NCI-H187 treated with DMSO at 0.1 percent for 48 hours (cell line): ENCODE measurements around the gene ABCG8.

ENCODE experiments used
- DNase-seq: peaks from one replicate; lab custom pipeline; 2025; lab: John Stamatoyannopoulos, UW

The ABCG8 gene

DNA sequence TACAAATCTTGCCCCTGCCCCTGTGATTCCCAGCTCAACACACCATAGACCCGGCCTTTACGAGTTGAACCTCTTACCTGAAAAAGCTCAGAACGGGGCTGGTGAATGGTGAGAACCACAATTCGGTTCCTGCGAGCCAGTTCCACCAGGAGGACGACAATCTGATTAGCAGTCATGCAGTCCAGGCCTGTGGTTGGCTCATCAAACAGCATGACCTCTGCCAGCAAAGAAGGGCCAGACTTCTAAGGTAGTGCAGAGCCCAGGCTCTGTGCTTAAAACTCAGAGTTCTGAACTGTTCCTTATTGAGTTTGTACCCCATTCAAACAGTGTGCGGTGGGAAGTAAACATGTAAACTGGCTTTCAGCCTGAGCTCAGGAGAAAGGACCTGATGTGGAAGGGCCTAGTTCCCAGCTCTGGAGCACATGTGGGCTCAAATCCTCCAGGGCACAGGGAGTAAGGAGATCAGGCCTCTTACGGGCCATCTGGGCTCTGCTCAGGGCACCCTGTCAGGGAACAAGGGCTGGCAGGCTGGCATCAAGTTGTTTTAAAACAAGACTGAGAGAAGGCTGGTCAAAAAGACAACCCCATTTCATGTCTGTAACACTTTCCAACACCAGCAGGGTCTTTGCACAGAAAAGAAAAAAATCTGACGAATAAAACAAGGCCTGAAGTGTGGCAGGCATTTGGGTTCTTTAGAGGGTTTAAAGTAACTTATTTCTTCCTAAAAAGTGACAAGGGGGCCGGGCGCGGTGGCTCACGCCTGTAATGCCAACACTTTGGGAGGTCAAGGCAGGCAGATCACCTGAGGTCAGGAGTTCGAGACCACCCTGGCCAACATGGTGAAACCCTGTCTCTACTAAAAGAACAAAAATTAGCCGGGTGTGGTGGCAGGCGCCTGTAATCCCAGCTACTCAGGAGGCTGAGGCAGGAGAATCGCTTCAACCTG is 12.2 kb upstream of the ABCG8 start:
- no peak for DNase-seq

DNA sequence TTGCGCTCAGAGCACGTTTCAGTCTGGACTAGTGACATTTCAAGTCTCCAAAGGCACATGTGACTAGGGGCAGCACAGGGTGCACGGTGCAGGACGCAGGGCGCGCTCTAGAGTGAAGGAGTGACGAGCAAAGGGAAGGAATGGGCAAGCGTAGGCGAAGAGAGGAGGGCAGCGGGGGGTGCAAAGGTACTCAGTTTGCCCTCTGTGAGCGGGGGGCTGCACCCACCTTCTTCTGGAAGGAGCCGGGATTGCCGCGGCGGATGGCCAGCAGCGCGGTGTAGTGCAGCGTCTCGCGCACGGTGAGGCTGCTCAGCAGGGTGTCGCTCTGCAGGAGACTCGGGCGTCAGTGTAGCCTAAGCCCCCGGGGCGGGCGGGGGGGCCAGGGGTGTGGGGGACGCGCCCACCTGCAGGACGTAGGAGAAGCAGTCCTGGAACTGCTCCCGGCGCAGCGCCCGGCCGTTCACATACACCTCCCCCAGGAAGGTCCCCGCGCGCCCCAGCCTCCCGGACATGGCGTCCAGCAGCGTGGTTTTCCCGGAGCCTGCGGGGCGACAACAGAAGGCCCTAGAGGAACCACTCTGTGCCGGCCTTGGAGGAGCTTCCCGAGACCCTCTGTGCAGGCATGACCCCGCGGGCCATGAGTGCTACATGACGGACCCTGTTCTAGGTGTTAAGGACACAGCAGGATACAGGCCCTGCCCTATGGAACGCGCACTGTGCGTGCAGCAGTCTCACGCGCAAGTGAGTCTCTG is 7.1 kb upstream of the ABCG8 start:
- DNase-seq, result no peak

DNA sequence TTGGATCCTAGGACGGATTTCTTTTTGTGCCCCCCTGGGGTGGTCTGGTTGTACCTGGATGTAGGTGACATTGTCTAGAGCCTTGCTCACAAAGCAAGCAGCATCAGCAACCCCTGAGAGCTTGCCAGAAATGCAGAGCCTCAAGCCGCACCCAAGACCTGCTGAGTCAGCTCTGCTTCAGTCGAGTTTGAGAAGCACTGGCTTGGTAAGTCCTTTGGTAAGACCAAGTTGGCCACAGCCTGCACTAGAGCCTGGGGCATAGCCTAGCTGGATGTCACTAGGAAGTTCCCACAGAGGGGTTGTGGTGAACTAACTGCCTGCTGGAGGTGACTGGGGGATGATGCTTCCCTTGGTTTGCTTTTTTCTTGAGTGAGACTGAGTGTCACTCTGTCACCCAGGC is 6.3 kb upstream of the ABCG8 start:
- DNase-seq, result no peak

DNA sequence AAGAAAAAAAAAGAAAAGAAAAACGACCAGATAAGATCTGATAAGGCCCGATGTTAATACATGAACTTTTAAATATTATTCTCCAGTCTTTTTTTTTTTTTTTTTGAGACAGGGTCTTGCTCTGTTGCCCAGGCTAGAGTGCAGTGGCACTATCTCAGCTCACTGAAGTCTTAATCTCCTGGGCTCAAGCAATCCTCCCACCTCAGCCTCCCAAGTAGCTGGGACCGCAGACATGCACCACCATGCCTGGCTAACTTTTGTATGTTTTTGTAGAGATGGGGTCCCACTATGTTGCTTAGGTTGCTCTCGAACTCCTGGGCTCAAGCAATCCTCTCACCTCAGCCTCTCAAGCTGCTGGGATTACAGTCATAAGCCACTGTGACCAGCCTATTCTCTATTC is 1.7 kb upstream of the ABCG8 start:
- DNase-seq, result no peak

DNA sequence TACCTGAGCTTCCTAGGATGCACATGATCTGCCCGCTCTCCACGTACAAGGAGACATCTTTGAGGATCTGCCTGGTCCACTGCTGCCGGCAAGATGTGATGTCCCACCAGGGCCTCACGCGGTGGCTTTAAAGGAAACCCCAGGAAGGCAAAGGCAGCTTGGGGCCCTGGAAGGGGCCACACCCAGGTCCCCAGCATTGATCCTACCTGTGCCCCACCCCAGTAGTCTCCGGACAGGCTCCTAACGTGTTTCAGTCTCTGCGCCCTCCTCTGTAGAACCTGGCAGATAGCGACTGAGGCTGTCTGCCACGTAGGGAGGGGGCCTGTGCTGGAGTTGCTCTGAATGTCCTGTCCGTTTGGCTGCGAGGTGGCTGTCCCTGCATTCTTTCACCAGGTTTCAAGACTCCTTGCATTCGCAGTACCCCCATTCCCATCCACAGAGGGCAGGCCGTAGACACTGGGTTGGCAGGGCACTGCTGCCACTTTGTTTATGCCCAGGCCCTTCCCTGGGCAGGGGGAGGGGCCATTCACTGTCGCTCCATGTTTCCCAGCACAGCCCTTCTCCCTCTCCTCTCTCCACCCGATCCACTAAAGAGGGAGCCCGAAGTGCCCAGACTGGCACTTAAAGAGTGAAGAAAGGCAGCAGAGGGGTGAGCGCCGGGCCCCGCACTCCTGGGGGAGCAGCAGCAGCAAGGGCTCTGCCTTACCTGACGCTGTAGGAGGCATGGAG is 776 bp upstream of the ABCG8 start:
- DNase-seq, result no peak

DNA sequence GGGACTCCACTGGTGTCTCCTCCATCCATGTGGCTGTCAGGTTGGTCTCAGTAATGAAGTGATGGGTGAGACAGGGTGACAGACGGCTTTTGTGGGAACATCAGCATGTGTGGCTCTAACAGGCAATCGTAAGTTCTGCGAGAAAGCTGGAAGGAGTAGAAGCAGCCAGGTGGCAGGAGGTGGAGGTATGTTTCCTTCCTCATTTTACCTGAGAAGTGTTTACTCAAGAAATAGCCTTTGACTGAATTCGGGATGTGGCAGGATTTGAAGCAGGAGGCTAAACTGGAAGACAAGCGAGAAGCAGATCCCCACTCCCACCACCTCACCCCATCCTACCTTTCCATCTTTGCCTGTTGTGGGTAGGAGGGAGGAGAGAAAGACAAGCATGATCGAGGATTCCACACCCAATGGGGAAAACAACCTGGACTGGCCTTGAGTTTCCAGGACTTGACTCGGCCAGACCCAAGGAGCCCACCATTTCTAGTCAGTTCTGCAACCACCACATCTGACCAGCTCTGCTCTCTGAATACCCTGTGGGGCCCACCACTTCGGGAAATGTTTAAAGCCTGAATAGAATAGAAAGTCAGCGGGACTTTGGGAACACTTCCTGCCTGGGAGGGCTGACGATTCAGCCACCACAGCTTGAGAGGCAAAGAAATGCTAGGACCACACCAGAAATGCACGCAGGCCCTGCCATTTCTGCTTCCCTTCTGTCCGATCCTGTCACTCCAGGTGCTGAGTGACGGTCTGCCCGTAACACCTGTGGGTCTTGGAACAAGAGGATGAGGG is 1.2 kb downstream of the ABCG8 start:
- no peak for DNase-seq

DNA sequence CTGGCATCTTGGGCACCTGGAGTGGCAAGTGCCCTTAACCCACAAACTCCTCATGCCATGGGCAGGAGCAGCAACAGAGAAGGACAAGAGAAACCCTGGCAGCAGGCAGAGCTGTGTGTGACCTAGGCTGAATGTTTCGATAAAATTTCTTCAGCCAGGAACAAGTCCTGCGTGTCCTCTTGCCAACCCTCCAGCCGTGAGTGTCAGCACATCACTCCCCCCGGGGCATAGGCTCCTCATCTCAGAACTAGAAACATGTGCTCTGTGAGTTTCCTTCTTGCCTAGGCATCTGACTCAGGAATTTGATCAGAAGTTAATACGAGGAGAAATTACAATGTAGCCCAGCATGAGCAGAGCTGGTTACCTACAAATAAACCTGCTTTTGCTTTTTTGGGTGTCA is 2.2 kb downstream of the ABCG8 start:
- DNase-seq, result no peak

DNA sequence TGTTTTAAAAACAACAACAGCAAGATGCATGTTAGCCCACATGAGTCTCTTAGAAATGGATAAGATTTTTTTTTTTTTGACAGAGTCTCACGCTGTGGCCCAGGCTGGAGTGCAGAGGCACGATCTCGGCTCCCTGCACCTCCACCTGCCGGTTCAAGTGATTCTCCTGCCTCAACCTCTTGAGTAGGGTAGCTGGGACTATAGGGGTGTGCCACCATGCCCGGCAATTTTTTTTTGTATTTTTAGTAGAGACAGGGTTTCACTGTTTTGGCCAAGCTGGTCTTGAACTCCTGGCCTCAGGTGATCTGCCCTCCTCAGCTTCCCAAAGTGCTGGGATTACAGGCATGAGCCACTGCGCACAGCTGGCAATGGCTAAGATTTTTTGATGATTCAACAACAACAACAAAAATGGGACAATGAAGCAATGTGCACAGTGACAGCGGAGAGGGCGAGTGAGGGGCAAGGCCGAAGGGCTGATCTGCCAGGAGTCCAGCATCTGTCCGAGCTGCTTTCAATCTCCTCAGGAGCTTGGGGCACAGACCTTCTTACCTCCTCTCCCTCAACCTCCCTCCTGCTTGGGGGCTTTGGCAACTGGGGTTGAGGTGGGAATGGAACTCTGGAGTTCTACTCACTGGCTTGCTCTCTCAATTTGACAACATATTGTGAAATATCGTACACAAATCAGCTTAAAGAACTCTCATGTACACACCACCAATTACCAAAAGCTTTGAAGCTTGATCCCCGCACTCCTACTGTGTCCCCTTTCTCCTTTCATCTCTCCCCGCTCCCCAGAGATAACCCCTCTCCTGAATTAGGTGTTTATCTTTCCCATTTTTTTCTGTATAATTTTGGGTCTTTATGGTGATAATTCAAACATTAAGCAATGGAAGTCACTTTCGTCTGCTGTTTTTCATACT is 3.4 kb downstream of the ABCG8 start:
- no peak for DNase-seq

DNA sequence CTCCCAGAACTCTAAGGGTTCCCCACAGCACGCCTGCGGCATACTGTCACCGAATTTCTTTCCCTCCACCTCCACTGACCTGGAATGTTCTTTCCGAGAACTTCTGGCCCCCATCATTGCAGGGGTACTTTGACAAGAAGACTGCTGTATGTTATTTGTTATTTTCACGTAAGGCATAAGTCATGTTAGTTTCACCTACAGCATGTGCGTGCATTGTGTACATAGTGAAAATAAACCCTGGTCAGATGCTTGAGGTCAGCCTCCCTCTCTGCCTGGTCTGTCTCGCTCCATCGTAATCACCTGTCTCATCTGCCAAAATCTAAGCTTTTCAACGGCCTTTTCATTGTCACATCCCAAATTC is 4.1 kb downstream of the ABCG8 start:
- DNase-seq, result no peak

DNA sequence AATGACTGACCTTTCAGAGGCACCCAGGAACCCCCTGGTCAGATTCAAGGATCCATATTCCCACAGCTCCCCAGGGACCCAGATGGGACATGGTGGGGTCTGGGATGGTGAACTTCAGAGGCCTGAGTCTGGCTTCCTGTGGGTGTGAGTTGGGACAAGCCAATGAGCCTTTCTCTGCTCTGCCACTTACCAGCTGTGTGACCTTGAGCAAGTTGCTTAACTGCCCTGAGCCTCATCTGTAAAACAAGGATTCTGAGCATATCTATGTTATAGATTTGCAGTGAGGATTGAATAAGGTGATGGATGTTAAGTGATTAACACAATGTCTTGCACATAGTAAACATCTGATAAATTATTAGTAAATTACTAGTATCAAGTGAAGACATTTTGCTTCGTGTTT is 6.4 kb downstream of the ABCG8 start:
- no peak for DNase-seq

DNA sequence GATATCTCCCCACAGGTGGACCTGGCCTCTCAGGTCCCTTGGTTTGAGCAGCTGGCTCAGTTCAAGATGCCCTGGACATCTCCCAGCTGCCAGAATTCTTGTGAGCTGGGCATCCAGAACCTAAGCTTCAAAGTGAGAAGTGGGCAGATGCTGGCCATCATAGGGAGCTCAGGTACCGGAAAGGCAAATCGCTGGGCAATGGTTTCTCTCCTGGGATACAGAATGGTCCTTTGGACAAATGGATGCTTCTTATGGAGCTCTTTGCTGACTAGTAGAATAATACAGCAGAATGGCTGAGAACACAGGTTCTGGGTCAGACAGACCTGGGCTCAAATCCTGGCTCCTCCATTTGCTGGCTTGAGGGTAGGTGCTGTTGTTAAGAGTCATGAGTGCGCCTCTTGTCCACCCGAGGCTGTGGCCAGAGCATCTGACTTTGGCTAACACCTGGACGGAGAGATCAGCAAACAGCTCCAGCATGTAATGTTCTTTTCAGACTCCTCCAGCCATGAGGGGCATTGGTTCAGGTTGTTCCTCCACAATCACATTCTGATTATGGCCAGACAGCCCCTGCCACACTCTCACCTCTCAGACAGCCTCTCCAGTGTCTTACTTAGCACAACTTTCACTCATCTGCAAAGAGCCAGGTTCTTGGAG is 7.5 kb downstream of the ABCG8 start:
- DNase-seq, result no peak

DNA sequence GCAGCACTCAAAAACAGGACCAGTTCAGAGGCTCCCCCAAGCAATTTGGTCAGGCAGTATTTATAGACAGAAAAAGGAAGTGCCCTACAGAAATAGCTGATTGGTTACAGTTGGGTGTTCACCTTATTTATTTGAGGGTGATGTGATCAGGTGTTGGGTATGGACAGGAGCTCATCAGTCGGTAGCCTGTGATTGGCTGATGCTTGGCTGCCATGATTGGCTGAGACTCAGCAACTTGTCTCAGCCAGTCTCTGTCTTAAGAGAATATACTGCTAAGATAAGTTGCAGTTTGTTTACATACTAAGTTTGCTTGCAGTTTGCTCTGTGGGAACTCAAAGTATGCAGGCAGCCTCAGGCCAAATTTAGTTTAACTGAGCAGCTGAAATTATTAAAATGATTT is 9.4 kb downstream of the ABCG8 start:
- no peak for DNase-seq

DNA sequence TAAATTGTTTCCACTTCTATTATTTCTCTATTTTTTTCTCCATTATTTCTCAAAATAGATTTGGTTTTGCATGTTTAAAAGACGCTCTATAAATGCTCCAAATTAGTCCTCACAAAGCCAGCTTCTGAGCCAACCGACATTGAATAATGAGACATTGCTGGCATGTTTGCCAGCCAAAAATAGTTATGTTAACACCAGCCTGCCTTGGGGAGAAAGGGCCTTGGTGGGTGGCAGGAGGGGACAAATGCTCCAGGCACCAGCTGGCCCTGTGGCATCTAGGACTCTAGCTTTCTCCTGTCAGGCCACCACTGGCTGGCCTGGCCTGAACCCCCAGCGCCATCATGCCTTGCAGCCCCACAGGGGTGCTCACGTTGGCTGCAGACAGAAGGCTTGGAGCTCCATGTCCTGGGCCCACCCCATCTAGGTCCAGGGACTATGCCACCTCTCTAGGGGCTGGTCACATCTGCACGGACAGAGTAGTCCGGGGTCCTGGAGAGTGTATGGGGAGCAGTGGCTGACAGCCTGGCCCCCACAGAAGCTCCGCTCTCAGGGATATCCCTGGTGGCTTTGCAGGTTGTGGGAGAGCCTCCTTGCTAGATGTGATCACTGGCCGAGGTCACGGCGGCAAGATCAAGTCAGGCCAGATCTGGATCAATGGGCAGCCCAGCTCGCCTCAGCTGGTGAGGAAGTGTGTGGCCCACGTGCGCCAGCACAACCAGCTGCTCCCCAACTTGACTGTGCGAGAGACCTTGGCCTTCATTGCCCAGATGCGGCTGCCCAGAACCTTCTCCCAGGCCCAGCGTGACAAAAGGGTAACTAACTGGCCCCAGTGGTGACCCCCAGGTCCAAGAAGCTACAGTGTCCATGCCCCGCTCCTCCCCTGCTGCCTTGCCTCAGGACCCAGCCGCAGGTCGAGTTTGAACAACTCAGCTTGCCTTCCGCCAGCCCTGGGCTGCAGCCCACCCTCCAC is 12.5 kb downstream of the ABCG8 start:
- no peak for DNase-seq

DNA sequence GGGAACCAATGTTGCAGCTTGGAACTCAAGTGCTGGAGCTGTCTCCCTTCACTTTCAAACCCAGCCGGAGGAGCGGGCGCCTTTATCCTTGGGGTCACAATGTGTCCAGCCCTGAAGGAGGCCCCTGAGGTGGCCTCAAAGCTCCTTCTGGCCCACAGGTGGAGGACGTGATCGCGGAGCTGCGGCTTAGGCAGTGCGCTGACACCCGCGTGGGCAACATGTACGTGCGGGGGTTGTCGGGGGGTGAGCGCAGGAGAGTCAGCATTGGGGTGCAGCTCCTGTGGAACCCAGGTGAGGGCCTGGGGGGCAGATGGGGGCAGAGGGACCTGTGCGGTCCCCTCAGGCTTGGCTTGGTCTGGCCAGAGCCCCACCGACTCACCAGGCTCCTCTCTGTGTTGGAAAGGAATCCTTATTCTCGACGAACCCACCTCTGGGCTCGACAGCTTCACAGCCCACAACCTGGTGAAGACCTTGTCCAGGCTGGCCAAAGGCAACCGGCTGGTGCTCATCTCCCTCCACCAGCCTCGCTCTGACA is 13.5 kb downstream of the ABCG8 start:
- no peak for DNase-seq

DNA sequence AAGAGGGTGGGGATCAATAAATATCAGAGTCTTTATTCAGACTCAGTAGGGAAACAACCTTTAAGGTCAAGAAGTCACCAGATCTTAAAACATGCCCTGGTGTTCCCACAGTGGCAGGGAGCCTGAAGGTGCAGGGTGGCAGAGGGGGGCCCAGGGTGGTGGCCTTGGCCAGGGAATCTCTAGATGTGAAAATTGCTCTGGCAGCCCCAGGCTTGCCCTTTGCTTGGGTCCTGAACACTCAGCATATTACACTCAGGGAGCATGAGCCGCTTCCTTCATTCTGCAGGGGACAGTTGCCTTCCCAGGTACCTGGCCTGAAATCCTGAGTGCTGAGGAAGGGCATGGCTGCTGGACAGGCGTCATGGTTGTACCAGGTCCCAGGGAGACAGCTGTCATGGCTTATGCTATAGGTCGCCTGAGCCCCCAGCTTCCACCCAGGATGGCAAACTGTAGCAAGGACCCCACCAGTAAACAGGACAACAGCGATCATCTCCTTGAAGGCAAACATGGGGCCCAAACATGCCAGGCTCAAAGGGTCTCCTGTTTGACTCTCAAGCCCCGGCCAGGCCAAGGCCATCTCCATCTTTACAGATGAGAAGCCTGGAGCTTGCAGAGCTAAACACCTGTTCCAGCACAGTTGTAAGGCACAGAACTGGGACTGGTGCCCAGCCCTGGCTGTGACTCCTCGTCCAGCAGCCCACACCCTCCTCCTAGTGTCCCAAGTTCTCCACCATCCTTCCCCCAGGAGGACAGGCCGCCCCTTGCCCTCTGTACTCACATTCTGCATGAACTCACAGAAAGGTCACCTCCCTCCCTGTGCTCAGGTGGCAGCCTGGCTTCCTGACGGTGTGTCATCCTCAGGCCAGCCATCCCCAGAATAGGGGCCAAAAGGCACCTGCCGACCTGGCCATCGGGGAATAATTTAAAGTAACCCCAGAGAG is 14.6 kb downstream of the ABCG8 start:
- DNase-seq, result no peak

DNA sequence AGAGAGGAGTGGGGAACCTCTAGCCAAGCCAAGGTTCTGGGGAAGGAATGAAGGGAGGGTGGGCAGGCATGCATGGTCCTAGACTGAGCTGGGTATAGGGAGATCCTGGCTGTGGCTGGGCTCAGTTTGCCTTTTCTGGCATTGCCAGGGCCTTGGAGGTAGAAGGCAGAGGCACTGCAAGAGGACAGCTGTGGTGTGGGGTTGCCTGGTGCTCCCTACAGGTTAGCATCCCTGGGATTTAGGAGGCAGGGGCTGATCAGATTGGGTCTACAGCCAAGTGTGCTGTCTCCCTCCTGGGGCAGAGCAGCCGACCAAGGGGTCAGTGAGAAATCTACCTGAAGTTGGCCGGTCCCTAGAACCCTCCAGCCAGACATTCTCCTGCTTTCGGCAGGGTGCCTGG is 15.9 kb downstream of the ABCG8 start:
- no peak for DNase-seq

DNA sequence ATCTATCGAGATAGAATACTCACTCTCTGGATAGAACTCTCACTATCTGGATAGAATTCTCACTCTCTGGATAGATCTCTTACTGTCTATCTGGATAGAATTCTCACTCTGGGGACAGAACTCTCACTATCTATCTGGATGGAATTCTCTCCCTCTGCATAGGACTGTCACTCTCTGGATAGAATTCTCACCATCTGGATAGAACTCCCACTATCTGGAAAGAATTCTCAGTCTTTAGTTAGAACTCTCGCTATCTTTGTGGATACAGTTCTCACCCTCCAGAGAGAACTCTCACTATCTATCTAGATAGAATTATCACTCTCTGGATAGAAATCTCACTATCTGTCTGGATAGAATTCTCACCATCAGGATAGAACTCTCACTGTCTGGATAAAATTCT is 16.5 kb downstream of the ABCG8 start:
- DNase-seq, result no peak

DNA sequence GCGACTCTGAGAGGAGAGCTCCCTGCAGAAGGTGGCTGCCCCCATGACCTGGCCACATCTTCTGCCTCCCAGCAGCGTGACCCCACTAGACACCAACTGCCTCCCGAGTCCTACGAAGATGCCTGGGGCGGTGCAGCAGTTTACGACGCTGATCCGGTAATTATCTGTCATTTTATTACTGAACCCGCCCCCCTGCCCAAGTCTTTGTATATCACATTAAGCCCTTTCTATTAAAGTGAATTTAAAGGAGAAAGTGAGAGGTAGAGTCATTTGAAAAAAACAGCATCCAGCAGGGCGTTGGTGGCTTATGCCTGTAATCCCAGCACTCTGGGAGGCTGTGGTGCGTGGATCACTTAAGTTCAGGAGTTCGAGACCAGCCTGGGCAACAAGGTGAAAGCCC is 33.4 kb downstream of the ABCG8 start:
- DNase-seq, result no peak
